Ovary (tissue), 3 donors: Measurements from ENCODE around the gene MASP1.

Experiments
- POLR2A ChIP-seq: fragments of 450-650 bp; IDR thresholded peaks from one replicate; pipeline ENCODE4 v1.6.1; 2017; ENCODE audit warnings: antibody characterized with exemption, mild to moderate bottlenecking, moderate library complexity
- TF ChIP-seq, protein P1 (sequence below), 3 donors: fragments of 450-650 bp in 2 of 3; fragments of 200-600 bp in 1 of 3; IDR thresholded peaks; one replicate each; pipeline versions ENCODE4 v1.5.1 to v1.8.0; 2016 to 2022; ENCODE audit warnings: antibody characterized with exemption in 3 of 3, mild to moderate bottlenecking in 1 of 3
- donor health status: DM: no; HTN: no; CAD: no.

DNA sequence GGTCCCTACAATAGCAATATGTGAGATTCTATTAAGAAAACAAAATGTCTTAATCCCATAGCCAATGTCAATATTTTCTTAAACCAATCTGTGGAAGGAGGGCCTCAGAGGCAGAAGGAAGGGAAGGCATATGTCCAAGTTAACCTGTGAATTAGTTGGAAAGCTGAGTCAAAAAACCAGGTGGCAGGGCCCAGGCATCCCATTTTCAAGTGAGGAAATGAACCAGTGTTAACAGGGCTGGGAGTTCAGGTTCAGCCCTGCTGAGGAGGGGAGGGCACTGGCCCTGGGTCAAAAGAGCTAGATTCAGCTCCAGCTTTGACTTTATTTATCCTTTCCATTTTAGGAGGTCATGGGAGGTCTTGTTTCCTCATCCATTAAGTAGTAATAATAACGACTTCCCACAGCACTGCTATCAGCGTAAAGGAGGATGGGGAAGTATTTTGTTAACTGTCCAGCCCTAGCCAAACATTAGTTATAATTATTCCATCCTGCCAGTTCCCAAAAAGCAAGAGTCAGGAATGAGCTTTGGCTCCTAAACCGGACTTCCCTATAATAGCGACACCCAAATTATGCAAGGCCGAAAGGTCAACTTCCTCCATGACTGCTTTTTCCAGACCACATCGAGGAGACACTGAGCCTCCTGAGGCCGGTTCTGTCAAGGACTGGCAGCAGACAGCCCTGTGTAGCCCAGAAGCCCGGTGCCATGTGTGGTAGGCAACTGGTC, 3.2 kb downstream of the MASP1 start:
- TF ChIP-seq, protein P1, sequence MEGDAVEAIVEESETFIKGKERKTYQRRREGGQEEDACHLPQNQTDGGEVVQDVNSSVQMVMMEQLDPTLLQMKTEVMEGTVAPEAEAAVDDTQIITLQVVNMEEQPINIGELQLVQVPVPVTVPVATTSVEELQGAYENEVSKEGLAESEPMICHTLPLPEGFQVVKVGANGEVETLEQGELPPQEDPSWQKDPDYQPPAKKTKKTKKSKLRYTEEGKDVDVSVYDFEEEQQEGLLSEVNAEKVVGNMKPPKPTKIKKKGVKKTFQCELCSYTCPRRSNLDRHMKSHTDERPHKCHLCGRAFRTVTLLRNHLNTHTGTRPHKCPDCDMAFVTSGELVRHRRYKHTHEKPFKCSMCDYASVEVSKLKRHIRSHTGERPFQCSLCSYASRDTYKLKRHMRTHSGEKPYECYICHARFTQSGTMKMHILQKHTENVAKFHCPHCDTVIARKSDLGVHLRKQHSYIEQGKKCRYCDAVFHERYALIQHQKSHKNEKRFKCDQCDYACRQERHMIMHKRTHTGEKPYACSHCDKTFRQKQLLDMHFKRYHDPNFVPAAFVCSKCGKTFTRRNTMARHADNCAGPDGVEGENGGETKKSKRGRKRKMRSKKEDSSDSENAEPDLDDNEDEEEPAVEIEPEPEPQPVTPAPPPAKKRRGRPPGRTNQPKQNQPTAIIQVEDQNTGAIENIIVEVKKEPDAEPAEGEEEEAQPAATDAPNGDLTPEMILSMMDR (IDR thresholded peaks at IDR 0.05), result no peak
- no peak for TF ChIP-seq POLR2A
